ENCODE data around the gene R3HDM2.

- TF ChIP-seq, protein P1, sequence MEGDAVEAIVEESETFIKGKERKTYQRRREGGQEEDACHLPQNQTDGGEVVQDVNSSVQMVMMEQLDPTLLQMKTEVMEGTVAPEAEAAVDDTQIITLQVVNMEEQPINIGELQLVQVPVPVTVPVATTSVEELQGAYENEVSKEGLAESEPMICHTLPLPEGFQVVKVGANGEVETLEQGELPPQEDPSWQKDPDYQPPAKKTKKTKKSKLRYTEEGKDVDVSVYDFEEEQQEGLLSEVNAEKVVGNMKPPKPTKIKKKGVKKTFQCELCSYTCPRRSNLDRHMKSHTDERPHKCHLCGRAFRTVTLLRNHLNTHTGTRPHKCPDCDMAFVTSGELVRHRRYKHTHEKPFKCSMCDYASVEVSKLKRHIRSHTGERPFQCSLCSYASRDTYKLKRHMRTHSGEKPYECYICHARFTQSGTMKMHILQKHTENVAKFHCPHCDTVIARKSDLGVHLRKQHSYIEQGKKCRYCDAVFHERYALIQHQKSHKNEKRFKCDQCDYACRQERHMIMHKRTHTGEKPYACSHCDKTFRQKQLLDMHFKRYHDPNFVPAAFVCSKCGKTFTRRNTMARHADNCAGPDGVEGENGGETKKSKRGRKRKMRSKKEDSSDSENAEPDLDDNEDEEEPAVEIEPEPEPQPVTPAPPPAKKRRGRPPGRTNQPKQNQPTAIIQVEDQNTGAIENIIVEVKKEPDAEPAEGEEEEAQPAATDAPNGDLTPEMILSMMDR (IDR thresholded peaks at IDR 0.05), result no peak
- no peak for TF ChIP-seq EZH2 (IDR thresholded peaks at IDR 0.05; ENCODE audit: borderline replicate concordance, insufficient read depth, low read depth, low read length, poor library complexity, severe bottlenecking)
Observed at GRCh38 chr12:57205931-57206330, 224.9 kb downstream of the R3HDM2 start.

All from B cell (primary cell).